ENCODE data around the gene ARHGAP1. TPM values are rescaled to one million over a fixed set of nuclear protein-coding genes. Genes with fewer than 3 reads are reported as not detected.

ARHGAP1 gene
- polyA plus RNA-seq, 2 of the 4 experiments (the other 2 are of a cell fraction) = 17.2 to 35.2 TPM

- no peaks in the 10 kb centered on the region for H3K9me3 ChIP-seq
- WGBS (ENCODE audit: missing lambda C conversion rate) = 92% methylated on average over 15 of the region's 15 CpGs
- TF ChIP-seq ZNF302 (CRISPR knock-in tag; IDR thresholded peaks at IDR 0.05) (no peak), TFCP2L1 (CRISPR knock-in tag; IDR thresholded peaks at IDR 0.05) (no peak), ZC3H11A (IDR thresholded peaks at IDR 0.05) (no peak), TP53 (CRISPR knock-in tag; IDR thresholded peaks at IDR 0.05) (no peak), MAX (IDR thresholded peaks at IDR 0.05) (no peak)
- POLR2A ChIA-PET = interaction anchor here (1.0 kb wide), 1 partner anchor 14 kb away, joined by 3 read pairs; the partner anchor contains the start of gene ZNF408
- H3K27ac ChIP-seq = no peak overlapping the region
- H3K4me3 ChIP-seq = no peak overlapping the region
- no peak for ATAC-seq
- FAIRE-seq = no peak
- DNase-seq (ENCODE audit: low read depth in 1 of 2, low spot score in 1 of 2) = no peak
- H3K4me2 ChIP-seq = no peak overlapping the region
- H3K4me1 ChIP-seq = peaks cover 5% of the 10 kb centered on the region; the same call in 1 of the 3 replicates
- CTCF ChIA-PET = interaction anchor here (0.5 to 1.7 kb wide), 4 partner anchors 9 to 248 kb away, joined by 3 to 9 read pairs (median 4); no protein-coding TSS in a partner anchor
Measured at GRCh38 chr11:46686886-46687795, 13.3 kb downstream of the ARHGAP1 start.

- ChIA-PET POLR2A (interaction anchor here (0.8 kb wide), 1 partner anchor 16 kb away, joined by 4 read pairs; the partner anchor contains the start of genes ARHGAP1 and ZNF408), CTCF (interaction anchor here (0.8 to 2.2 kb wide), 3 partner anchors 10 to 295 kb away, joined by 3 to 5 read pairs (median 4); no protein-coding TSS in a partner anchor)
- DNase-seq (ENCODE audit: low read depth in 1 of 2, low spot score in 1 of 2) = no peak
- H3K4me1 ChIP-seq = peaks cover 5% of the 10 kb centered on the region; the same call in 1 of the 3 replicates
- no peak overlapping the region for H3K4me2 ChIP-seq
- ATAC-seq = no peak
- 86% methylated on average over 3 of the region's 3 CpGs for whole genome bisulfite sequencing (ENCODE audit: missing lambda C conversion rate)
- no peak overlapping the region for H3K27ac ChIP-seq
- no peaks in the 10 kb centered on the region for H3K9me3 ChIP-seq
- no peak for FAIRE-seq
- TF ChIP-seq CTCF (IDR thresholded peaks at IDR 0.05) (no peak), HES2 (IDR thresholded peaks at IDR 0.05) (no peak)
- H3K4me3 ChIP-seq = no peak overlapping the region
Measured at GRCh38 chr11:46684367-46684766, 16.1 kb downstream of the ARHGAP1 start.

GRCh38 chr11:46682773-46683752 lies 17.4 kb downstream of the ARHGAP1 start:
- no peak for TF ChIP-seq POLR2AphosphoS2 (conservative IDR thresholded peaks at IDR 0.05; ENCODE audit: low read length)
- peak; percentile 83 for TF ChIP-seq ZFP36 (IDR thresholded peaks at IDR 0.05; ENCODE audit: borderline replicate concordance, partially characterized antibody)
- WGBS (ENCODE audit: missing lambda C conversion rate) = 89% methylated on average over 11 of the region's 11 CpGs
- DNase-seq (ENCODE audit: low read depth in 1 of 2, low spot score in 1 of 2) (no peak), ATAC-seq (no peak), FAIRE-seq (no peak)
- no peak overlapping the region for H3K27ac ChIP-seq
- ChIA-PET POLR2A (interaction anchor here (0.6 kb wide), 1 partner anchor 12 kb away, joined by 3 read pairs; no protein-coding TSS in a partner anchor), CTCF (interaction anchor here (0.6 to 2.2 kb wide), 6 partner anchors 11 to 193 kb away, joined by 3 to 5 read pairs (median 3); no protein-coding TSS in a partner anchor)
- H3K9me3 ChIP-seq = no peaks in the 10 kb centered on the region
- no peak overlapping the region for H3K4me3 ChIP-seq
- no peak overlapping the region for H3K4me2 ChIP-seq
- peaks cover 5% of the 10 kb centered on the region; the same call in 1 of the 3 replicates for H3K4me1 ChIP-seq

GRCh38 chr11:46681814-46682213 lies 18.6 kb downstream of the ARHGAP1 start:
- TF ChIP-seq POLR2A (IDR thresholded peaks at IDR 0.05; ENCODE audit: low read length) = no peak
- no peak for TF ChIP-seq BHLHE40 (IDR thresholded peaks at IDR 0.05; ENCODE audit: low read depth, low read length)
- no peak for TF ChIP-seq EHF (CRISPR knock-in tag; IDR thresholded peaks at IDR 0.05)
- TF ChIP-seq ESRRA (IDR thresholded peaks at IDR 0.05; ENCODE audit: borderline replicate concordance, low read length) = no peak
- TF ChIP-seq NPAS2 (CRISPR knock-in tag; IDR thresholded peaks at IDR 0.05; ENCODE audit: borderline replicate concordance) = no peak
- TF ChIP-seq NFE2L2 (conservative IDR thresholded peaks at IDR 0.05; ENCODE audit: low read length) = no peak
- TF ChIP-seq JUN (IDR thresholded peaks at IDR 0.05) = no peak
- TF ChIP-seq HDAC2 (IDR thresholded peaks at IDR 0.05) = no peak
- no peak for TF ChIP-seq ZC3H11A (IDR thresholded peaks at IDR 0.05)
- no peak for TF ChIP-seq KDM5A (IDR thresholded peaks at IDR 0.05)
- no peak for TF ChIP-seq TFCP2L1 (CRISPR knock-in tag; IDR thresholded peaks at IDR 0.05)
- no peak for TF ChIP-seq HES2 (IDR thresholded peaks at IDR 0.05)
- no peak for TF ChIP-seq RCOR1 (IDR thresholded peaks at IDR 0.05; ENCODE audit: low read depth, low read length)
- TF ChIP-seq KDM1A (IDR thresholded peaks at IDR 0.05; ENCODE audit: low read depth) = no peak
- TF ChIP-seq EHMT2 (IDR thresholded peaks at IDR 0.05; ENCODE audit: low read depth) = no peak
- CTCF ChIA-PET = interaction anchor here (0.8 to 1.2 kb wide), 4 partner anchors 12 to 292 kb away, joined by 3 to 4 read pairs (median 4); no protein-coding TSS in a partner anchor
- POLR2A ChIA-PET = no interaction called here

More at GRCh38 chr11:46681814-46682213, 18.6 kb downstream of the ARHGAP1 start:
- H3K4me3 ChIP-seq = no peak overlapping the region
- H3K4me1 ChIP-seq = peaks cover 5% of the 10 kb centered on the region; the same call in 1 of the 3 replicates
- FAIRE-seq = no peak
- WGBS (ENCODE audit: missing lambda C conversion rate) = 93% methylated on average over 11 of the region's 11 CpGs
- H3K27ac ChIP-seq = no peak overlapping the region
- DNase-seq (ENCODE audit: low read depth in 1 of 2, low spot score in 1 of 2) = no peak
- no peaks in the 10 kb centered on the region for H3K9me3 ChIP-seq
- no peak for ATAC-seq
- H3K4me2 ChIP-seq = no peak overlapping the region
